Left lung (tissue), 10 donors: ENCODE data around the gene EVA1B. TPM values are rescaled to one million over a fixed set of nuclear protein-coding genes. Genes with fewer than 3 reads are reported as not detected.

Source experiments
- ATAC-seq: fragments of 200-7000 bp; cut with Tn5 transposase; one replicate; pipeline ENCODE4 v1.9.1; 2020; ENCODE audit warnings: moderate library complexity
- DNase-seq, 4 donors: peaks; one replicate each; pipeline ENCODE4 v3.0.0-alpha.2; 2013 to 2020
- H3K27ac ChIP-seq, 2 donors: fragments of 200-600 bp; sonication (generic) in 1 of 2; one replicate each; pipeline versions ENCODE4 v1.5.0 to v1.8.0; 2020 to 2021
- H3K27me3 ChIP-seq, 2 donors: fragments of 200-600 bp; sonication (generic) in 1 of 2; one replicate each; pipeline versions ENCODE4 v1.5.0 to v1.8.0; 2020 to 2021
- H3K36me3 ChIP-seq, 2 donors: fragments of 200-600 bp; sonication (generic) in 1 of 2; one replicate each; pipeline versions ENCODE4 v1.5.0 to v1.8.0; 2020 to 2021
- H3K4me1 ChIP-seq, 2 donors: fragments of 200-600 bp; one replicate each; pipeline ENCODE4 v1.8.0; 2021
- H3K4me3 ChIP-seq, 2 donors: fragments of 200-600 bp; sonication (generic) in 1 of 2; one replicate each; pipeline versions ENCODE4 v1.5.0 to v1.8.0; 2020 to 2021; ENCODE audit warnings: mild to moderate bottlenecking in 1 of 2
- H3K9me3 ChIP-seq, 2 donors: fragments of 200-600 bp; sonication (generic) in 1 of 2; one replicate each; pipeline versions ENCODE4 v1.5.0 to v1.8.0; 2020 to 2021
- CTCF ChIP-seq, 2 donors: fragments of 200-600 bp; sonication (generic) in 1 of 2; IDR thresholded peaks; one replicate each; pipeline versions ENCODE4 v1.5.0 to v1.8.0; 2021; ENCODE audit warnings: antibody characterized with exemption in 2 of 2
- intact Hi-C, 2 donors: fragments of 100-400 bp; cut with DNase I; formaldehyde crosslinking; loops; one replicate each; pipeline versions ENCODE4 v1.11.2 to v1.14.2; 2022
- polyA plus RNA-seq, 6 donors: library from polyadenylated mRNA; unstranded; fragments of 120-200 nt; gene quantifications; one replicate each; pipeline ENCODE4 v1.2.1, GENCODE V29; 2013; ENCODE audit not compliant: insufficient read length in 6 of 6
- total RNA-seq, 2 donors: library from RNA; stranded (reverse); fragmentation: NEBNext Ultra II Directional; extraction: Animal tissue kit (Norgen Biotek cat#: 25700); gene quantifications; one replicate each; pipeline ENCODE4 v1.2.1, GENCODE V29; 2021
- donor health status: DM: no; HTN: yes; CAD: no.
- donor health status: DM: no; HTN: no; CAD: no.

Gene EVA1B
- total and polyA plus RNA-seq, 8 donors: 21.9 to 53.7 (median 35.1) TPM

GRCh38 chr1:36298640-36299039, 24.8 kb downstream of the EVA1B start:
- no peak overlapping the region for H3K4me3 ChIP-seq
- no peak for TF ChIP-seq CTCF (IDR thresholded peaks at IDR 0.05)
- intact Hi-C loops: no loop called here
- H3K9me3 ChIP-seq: no peaks in the 10 kb centered on the region
- H3K36me3 ChIP-seq: peaks cover 0 to 91% of the 10 kb centered on the region in 2 donors
- no peaks in the 10 kb centered on the region for H3K27me3 ChIP-seq
- no peak for ATAC-seq
- no peak overlapping the region for H3K27ac ChIP-seq
- DNase-seq: no peak
- H3K4me1 ChIP-seq: peaks cover 3 to 22% of the 10 kb centered on the region in 2 donors

- H3K4me1 ChIP-seq: peaks cover 3 to 22% of the 10 kb centered on the region in 2 donors
- intact Hi-C loops: no loop called here
- no peak overlapping the region for H3K27ac ChIP-seq
- no peak overlapping the region for H3K4me3 ChIP-seq
- no peaks in the 10 kb centered on the region for H3K27me3 ChIP-seq
- no peak for DNase-seq
- H3K36me3 ChIP-seq: peaks cover 0 to 89% of the 10 kb centered on the region in 2 donors
- peak; percentile 10 for ATAC-seq
- TF ChIP-seq CTCF (IDR thresholded peaks at IDR 0.05): no peak
- no peaks in the 10 kb centered on the region for H3K9me3 ChIP-seq
Observed at GRCh38 chr1:36297062-36297461, 26.4 kb downstream of the EVA1B start.

- ATAC-seq: no peak
Observed at GRCh38 chr1:36295390-36295789, 28.1 kb downstream of the EVA1B start.

GRCh38 chr1:36287595-36287994, 35.9 kb downstream of the EVA1B start:
- Histone ChIP-seq H3K27ac (no peak overlapping the region), H3K36me3 (peaks cover 4 to 93% of the 10 kb centered on the region in 2 donors), H3K4me3 (no peak overlapping the region), H3K9me3 (no peaks in the 10 kb centered on the region), H3K27me3 (no peaks in the 10 kb centered on the region), H3K4me1 (peaks cover 0 to 10% of the 10 kb centered on the region in 2 donors)
- ATAC-seq (no peak), DNase-seq (no peak)
- TF ChIP-seq CTCF (IDR thresholded peaks at IDR 0.05): no peak
- intact Hi-C loops: loop anchor here in 1 of 2 donors (10.0 kb wide), 1 partner anchor 133 kb away; the partner anchor contains the start of gene MAP7D1

More at GRCh38 chr1:36295390-36295789, 28.1 kb downstream of the EVA1B start:
- no peak for DNase-seq
- no peak for TF ChIP-seq CTCF (IDR thresholded peaks at IDR 0.05)
- H3K9me3 ChIP-seq: no peaks in the 10 kb centered on the region
- intact Hi-C loops: no loop called here
- no peaks in the 10 kb centered on the region for H3K27me3 ChIP-seq
- H3K4me3 ChIP-seq: no peak overlapping the region
- peaks cover 0 to 90% of the 10 kb centered on the region in 2 donors for H3K36me3 ChIP-seq
- H3K4me1 ChIP-seq: peaks cover 3 to 13% of the 10 kb centered on the region in 2 donors
- no peak overlapping the region for H3K27ac ChIP-seq

- Histone ChIP-seq H3K4me3 (no peak overlapping the region), H3K4me1 (peaks cover 0 to 10% of the 10 kb centered on the region in 2 donors), H3K36me3 (peaks cover 4 to 93% of the 10 kb centered on the region in 2 donors), H3K27me3 (no peaks in the 10 kb centered on the region), H3K27ac (no peak overlapping the region), H3K9me3 (no peaks in the 10 kb centered on the region)
- intact Hi-C loops: loop anchor here in 1 of 2 donors (10.0 kb wide), 1 partner anchor 132 kb away; the partner anchor contains the start of gene MAP7D1
- no peak for ATAC-seq
- TF ChIP-seq CTCF (IDR thresholded peaks at IDR 0.05): no peak
- DNase-seq: no peak
Observed at GRCh38 chr1:36286802-36287201, 36.6 kb downstream of the EVA1B start.
